ENCODE results near the gene HOXC6.

HOXC6 gene

DNA sequence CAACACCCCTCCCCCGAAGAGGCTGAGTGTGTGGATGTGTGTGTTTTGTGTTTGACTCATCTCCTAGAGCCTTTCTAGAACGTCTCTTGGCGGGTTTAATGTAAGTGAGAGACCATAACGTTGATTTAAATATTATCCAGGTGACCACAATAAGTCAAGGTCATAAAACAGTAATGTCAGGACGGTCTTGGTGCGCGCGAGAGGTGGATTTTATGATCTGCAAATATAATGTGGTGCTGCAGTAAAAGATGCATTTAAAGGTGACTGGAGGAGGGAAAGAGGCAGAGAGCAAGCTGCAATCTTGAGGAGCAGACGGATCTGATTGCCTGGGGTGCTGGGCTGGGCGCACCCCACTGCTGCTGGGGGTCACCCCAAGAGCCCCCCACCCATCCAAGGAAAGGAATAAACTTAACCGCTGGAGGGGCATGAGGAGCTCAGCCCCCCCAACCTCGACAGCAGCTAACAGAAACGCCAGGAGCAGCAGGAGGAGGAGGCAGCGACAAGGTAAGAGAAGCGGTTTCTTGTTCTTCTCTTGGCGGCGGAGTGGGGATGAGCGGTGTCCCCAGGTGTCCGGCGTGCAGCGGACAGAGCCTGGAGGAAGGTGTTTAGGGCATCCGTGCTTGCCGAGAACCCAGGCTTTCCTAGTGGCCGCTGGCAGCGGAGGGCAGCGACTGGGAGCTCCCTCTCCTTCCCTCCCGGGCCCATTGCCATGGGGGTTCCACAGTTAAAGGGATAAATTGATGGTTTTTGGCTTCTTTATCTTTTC lies 37.7 kb upstream of the HOXC6 start:
- DNase-seq = no peak

DNA sequence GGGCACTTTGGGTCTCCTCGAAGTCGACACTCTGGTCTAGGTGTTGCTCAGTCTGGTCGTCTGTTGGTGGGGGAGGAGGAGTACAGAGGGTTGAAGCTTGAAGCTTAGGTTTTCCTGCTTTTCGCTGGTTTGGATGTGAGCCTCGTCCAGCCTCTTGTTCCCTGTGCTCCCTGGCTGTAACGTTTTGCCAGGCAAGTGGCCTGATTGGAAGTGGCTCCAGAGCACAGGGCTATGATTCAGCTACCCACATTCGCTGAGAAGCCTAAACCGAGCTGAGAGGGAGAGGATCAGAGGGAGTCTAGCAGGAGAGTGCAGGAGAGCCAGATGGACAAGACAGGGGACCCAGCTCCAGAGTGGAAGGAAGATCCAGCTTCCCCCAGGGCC lies 37.2 kb upstream of the HOXC6 start:
- DNase-seq = peak; percentile 62

DNA sequence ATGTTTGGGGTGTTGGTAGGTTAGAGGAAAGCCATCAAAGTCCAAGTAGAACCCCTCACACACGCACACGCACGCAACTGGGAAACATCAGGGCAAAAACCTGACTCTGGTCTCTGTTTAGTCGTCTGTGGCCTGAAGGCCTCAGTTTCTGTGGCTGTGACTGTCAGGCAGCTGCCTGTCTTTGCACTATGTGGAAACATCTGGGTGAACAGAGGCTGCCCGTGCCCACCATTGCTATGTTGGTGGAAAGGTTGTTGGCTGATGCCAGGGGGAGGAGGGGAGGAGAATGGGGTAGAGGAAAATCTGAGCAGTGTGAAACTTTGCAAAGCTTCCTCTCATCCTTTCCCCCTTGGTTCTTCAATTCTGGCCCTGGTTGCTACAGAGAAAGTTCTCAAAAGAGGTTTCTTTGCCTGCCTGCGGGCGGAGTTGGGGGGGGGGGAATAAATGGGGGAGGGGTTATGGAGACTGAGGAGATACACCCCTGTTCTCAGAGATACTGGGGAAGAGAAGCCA lies 35.8 kb upstream of the HOXC6 start:
- no peak for DNase-seq

DNA sequence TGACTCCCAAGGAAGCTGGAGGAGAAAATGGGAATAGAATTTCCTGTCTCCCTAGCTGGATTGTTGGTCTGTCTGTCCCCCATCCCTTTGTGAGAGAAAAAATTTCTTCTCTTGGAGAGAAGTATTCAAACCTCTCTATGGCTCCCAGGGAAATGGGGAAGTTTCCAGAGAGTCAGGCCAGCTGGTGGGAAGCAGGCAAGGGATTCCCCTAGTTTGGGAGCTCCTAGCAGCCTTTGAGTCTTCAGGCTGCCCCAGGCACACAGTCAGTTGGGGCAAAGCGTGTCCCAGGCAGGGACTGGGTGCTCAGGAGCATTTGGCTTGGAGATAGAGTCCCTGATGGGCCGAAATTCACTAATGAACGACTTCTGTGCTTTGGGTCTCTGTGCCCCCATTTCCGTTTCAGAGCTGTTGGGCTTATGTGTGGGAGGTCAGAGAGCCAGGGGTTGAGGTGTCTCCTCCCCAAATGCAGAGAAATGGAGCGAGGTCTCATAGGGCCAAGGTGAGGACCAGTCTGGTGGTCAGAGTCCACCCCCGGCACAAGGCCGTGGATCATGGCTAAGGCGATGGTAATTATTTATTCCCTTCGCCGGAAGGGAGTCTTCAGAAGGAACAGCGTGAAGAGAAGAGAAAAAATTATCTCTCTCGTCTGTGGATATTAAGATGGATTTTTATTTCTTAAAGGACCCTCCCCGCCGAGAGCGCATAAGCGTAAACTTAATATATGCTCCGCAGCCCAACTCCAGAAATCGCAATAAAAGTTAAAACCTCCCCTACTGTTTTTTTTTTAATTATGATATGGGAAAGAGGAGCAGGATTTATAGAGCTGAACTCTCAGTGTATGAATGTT lies 34.9 kb upstream of the HOXC6 start:
- no peak for DNase-seq

DNA sequence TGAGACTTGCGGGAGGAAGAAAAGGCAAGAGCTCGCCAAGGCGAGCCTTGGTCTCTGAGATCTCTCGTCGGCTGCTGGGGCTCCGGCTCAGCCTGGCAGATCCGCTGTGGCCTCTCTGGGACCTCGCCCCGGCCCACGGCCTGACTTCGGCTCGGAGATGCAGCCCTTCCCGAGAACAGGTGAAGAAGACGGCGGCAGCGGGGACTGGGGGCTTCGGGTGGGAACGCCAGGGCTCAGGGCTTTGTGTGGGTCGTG lies 34.3 kb upstream of the HOXC6 start:
- no peak for DNase-seq

DNA sequence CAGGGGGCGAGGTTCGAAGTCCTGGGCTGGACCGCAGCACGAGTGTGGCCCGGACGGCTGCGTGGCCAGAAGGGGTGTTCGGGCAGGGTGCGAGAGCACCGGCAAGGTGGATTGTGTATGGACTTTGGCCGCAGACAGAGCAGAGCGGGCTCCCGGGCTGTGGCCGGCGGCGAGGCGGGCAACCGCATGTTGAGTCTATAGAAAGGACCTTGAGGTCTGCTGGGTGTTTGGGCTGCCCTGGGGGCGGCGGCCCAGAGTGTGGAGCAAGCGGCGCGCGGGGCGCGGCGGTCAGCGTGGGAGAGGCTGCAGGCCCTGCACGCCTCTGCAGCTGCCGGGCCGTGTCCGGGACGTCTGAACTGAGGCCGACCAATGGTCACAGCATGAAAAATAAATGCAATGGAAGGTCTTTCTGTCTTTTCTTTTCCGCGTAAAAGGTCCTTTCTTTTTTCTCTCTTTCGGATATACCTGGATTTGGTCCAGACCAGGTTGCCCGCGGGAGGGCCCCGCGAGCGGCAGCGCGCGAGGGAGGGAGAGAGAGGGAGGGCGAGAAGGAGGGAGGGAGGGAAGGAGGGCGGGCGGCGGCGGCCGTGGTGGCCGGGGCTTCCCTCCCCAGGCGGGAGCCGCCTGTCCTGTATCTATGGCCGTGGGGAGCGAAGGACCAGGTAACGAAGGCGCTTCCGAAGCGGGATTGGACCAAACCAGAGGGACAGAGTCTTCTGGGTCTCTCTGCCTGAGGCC lies 33.8 kb upstream of the HOXC6 start:
- no peak for DNase-seq

DNA sequence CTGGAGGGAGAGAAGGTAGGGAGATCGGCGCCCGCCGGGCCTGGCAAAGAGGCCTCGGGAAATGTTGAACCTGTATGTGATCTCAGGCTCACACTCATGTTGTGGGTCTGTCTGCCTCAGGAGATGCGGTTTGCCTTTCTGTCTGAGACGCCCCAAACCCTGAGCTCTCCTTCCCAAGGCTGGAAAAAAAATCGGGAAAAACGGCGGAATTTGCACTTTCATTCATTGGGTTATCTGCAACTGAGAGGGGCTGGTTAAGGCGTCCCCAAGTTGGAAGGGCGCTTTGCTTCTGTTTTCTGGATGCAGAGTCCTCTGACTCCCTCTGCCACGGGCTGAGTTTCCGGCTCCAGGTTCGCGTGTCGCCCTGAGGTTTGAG lies 33.2 kb upstream of the HOXC6 start:
- DNase-seq = no peak

DNA sequence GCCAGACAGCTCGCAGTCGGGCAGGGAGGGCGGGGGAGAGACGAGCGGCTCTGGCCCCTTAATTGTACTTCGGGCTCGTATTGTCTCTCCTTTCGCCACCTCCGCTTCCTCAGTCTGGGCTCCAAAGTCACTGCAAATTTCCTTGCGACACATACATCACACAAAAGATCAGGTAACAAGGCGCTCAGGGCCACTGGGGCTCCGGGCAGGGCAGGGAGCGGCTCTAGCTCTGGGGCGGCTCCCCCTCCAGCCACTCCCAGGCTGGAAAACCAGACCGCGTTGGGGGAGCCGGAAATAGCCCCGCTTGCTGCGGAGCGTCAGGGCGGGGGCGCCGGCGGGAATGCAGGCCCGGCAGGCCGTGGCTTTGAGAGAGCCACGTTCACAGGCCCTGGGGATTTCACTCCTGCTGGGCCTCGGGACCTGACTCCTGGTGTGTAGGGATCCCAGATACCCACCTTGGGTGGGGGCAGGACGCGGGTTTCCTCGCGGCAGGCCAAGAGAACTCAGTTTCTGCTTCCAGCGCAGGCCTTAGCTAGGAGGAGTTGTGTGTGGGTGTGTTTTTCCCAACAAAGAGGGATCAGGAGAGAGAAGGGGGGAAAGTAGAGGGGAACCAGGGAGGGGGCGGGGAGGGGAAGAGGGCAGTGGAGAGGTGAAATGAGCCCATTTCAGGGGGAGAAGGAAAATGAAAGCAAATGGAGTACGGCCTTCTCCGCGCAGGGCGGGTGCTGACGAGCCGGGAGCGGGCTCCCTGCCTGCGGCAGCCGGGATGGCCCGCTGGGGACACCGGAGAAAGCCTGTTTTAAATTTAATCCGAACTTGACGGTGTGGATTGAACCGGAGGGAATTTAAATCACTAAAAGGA lies 32.6 kb upstream of the HOXC6 start:
- DNase-seq = peak; percentile 71

DNA sequence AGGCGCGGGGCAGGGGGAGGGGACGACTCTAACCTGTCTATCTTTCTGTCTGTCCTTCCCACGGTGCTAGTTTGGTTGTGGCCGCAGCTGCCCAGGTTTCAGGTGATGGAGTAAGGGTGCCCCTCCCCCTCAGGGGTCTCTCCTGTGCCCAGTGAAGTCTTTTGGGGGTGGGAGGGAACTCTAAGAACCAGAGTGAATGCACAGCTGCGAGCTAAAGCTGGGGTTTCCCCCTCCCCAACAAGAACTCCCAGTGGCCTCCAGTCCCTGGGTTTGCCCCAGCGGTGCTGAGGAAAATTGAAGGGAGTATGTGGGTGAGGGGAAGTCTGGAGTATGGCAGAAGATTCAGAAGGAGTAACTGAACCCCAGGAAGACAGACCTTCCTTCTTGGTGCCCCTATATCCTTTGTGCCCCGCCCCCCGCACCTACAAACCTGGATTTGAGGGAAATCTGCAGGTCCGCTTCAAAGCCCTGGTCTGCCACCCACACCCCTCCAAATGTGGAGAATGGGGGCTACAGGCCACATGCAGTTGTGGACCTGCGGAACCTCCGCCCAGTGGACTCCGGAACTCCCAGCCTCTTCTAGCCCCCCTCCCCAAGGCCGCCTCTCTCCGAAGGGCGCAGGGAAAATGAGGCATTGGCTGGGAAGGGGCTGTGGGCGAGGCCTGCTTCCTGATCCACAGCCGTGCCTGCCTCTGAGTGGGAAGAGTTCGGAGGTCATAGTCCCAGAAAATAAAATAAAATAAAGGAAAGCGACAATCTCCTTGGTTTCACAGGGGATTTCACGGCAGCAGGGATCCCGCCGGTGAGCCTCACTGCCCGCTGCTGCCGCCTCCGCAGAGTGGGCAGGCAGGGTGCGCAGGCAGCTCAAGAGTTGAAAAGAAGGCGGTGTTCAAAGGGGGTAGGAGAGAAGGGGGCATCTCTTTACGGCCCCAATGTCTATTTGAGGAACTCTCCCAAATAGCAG lies 31.7 kb upstream of the HOXC6 start:
- DNase-seq = no peak

DNA sequence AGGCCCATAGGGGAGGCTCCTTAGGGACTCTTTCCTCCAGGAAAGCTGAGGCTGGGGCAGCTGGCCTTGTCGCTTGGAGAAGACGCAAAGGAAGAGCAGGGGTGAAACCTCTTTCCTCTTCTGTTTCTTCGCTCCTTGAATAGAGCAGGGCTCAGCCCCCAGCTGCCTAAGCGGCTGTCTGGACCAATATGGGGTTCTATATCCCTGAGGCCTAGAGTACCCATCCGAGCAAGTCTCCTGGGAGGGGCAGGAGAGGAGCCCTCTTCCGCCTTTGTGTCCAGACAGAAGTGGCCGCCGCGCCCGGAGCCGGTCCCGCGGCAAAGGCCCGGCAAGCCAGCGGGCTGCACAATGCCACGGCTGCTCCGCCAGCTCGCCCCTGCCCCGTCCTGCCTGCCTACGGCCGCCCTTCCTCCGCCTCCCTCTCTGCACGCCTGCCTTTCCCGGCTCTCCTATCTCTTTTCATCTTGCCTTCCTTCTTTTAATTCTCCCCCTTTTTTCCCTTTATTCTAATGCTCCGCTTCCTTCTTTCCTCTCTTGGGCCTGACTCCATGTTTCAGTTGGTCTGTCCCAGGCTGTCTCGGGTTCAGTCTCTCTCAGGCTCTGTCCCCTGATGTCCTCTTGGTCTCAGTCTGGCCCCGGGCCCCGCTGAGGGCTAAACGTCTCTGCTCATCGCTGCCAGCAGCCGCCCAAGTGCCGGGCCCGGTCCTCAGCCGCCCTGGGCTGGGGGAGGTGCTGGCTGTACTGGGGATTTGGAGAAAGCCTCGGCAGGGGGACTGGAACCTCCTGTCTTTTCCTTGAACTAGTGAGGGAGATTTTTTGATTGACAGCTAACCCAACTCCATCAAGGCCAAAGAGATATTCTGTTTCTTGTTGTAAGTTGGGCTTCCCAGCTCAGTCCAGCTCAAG lies 30.8 kb upstream of the HOXC6 start:
- no peak for DNase-seq

DNA sequence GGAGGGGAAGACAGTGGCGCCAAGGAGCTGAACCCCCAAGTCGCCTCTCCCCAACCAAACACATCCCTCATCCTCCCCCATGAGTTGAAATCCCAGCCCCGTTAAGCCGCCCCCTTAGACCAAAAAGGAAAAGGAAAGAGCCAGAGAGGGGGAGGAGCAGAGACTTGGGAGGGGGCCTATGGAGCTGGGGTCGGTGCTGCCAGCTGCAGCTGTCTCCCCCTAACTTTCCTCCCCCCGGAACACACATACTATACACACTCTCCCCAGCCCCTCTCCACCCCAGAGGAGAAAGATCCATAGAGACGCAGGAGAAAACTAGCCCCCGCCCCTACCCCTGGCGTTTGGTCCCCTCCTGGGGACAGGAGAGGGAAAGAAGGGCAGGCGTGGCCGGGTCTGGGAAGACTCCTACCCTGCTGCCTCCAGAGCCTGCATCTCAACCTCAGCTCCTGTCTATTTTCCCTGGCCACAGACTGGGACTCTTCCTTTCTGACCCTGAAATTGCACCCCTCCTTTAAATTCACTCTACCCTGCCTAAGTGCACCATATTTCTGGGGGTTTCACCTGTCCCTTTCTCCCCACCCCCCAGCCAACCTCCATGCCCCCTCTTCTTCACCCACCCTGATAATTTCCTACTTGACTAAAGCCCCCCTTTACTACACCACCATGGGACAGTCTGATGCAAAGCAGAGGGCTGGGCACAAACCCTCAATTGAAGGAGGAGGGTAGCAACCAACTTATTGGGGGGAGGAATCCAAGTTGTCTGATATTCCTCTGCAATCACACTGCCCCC lies 29.9 kb upstream of the HOXC6 start:
- DNase-seq = no peak

DNA sequence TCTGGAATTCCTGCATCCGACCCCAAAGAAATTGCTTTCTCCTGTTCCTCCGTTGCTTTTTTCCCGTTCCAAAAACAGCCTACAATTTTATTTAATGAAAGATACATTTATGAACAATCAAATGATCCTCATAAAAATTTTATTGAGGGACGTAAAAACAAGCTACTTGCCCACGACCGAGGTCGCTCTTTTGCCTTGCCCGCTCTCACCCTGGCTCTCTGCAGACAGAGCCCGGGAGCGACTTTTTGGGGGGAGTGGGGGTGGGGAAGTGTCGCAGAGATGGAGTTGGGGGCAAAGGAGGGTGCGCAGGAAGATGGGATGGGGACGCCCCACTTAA lies 29.4 kb upstream of the HOXC6 start:
- DNase-seq = no peak

DNA sequence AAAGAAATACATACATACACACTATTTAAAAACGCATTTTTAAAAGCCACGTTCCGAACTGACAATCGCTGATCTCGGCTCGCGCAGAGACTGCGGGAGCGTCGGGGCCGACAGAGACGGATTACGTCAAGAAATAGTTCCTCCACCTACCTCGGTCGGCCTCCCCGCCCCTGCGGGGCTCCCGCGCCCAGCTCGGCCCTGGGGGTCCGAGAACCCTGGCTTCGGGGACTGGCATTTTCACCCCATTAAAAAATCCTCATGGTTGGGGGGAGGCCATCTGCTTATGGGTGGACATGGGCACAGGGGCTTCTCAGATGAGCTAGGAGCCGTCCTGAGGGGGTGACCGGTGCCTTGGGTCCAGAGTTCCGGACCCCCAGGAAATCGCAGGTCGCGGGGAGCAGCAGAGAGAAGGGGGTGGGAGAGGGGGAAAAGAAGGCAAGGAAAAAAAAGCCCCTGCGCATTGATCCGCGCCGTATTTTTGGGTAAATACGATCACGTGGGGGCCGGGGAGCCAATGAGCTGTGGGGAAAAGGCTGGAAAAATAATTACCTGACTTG lies 28.6 kb upstream of the HOXC6 start:
- peak; percentile 94 for DNase-seq

DNA sequence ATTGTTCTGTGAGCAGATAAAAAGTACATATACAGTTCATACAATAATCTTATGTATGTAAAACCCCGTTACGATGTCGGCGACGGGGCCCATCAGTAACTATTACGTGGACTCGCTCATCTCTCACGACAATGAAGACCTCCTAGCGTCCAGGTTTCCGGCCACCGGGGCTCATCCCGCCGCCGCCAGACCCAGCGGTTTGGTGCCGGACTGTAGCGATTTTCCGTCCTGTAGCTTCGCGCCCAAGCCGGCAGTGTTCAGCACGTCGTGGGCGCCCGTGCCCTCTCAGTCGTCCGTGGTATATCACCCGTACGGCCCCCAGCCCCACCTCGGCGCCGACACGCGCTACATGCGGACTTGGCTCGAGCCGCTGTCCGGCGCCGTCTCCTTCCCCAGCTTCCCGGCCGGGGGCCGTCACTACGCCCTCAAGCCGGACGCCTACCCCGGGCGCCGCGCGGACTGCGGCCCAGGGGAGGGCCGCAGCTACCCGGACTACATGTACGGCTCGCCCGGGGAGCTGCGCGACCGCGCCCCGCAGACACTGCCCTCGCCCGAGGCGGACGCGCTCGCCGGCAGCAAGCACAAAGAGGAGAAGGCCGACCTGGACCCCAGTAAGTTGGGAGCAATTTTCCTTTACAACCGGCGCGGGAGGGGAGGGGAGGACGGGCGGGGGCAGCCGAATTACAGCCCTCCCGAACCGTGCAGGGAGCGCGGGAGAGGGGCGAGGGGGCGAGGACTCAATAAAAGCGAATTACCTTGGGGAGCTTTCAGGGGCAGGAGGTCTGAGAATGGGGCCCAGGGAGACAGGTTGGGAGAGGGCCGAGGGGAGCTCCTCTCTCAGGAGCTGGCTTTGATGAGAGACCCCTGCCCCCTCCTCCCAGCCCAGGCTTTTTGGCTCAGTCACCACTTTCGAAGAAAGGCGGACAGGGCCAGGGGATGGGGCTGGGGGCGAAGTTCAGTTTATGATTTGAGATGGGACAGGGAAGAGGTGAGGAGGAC lies 27.8 kb upstream of the HOXC6 start, which contains the start of gene HOXC9:
Gene HOXC9, plus strand, starts transcription at position 46 of the 999 bp plus-strand sequence. Its CDS starts 28 bp downstream, at position 74.
- DNase-seq = peak; percentile 47

DNA sequence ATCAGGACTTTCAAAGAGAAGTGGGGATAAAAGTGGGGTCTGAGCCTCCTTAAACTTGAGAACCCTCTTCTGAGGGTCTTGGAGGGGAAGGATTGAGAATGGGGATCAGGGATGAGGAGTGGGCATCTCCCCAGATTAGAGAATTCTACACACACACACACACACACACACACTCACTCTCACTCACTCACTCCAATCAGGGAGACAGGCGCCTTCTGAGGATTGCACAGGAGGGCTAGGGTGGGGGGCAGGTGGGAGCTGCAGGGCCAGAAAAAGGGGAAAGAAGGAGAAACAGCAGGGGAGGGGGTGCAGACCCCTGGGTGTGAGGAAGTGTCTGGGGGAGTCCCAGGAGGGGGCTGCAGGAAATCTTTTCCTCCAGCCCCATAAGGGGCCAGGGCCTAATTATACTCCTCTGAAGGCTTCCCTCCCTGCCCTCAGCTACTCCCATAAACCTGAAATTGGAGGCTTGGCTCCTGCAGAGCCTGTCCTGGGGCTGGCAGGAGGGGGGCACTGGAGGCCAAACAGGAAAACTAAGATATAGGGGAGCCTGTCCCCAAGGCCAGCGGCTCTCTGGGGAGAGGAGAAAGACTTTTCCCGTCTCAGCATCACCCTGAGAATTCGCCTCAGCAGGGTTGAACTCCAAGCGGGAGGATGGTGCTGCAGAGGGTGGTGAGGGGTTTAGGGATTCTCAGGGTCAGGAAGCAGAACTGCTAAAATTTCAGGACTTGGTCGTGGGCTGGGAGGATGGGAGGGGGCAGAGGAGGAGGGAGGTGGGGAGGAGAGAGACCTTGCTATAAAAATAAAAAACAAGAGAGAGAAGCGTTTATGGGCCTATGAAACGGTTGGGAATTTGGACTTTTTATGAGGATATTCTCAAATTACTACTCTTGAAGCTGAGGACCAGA lies 26.7 kb upstream of the HOXC6 start:
- no peak for DNase-seq

DNA sequence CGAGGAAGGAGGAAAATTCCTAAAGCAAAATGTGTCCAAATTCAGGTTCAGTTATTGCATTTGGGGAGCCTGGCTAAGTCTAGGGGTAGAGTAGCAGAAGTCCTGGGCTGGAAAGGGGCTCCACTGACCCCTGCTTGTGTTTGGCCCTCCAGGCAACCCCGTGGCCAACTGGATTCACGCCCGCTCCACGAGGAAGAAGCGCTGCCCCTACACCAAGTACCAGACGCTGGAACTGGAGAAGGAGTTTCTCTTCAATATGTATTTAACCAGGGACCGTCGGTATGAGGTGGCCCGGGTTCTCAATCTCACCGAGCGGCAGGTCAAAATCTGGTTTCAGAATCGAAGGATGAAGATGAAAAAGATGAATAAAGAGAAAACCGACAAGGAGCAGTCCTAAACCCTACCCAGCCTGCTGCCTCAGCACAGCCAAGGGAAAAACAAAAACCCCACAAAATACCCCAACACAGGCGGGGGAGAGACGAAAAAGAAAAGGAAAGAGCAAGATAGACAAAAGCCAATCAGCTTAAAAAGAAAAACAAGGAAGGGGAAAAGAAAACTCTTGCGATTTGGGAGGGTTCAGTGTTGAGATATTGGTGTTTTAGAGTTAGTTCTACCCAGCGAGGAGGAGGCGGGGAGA lies 25.8 kb upstream of the HOXC6 start:
- DNase-seq = no peak

Measured in fibroblast of skin of right biceps (primary cell).